GM13976 (cell line): ENCODE data around the gene TEKT5.

Experiments used
- DNase-seq: peaks from one replicate; pipeline ENCODE4 v3.0.0; 2012; ENCODE audit warnings: low spot score
- in situ Hi-C: fragments of 300-500 bp; cut with MboI; formaldehyde crosslinking; loops from one replicate; pipeline ENCODE4 v1.12.0; 2022; ENCODE audit warnings: low sequenced_read_pairs, mixed read lengths, inconsistent platforms; ENCODE audit not compliant: unreplicated experiment
- TF ChIP-seq, protein P1 (sequence below): IDR thresholded peaks from 2 replicates; pipeline ENCODE4 v1.5.1; 2012; ENCODE audit warnings: borderline replicate concordance, mild to moderate bottlenecking; ENCODE audit not compliant: insufficient read depth; ENCODE audit errors: extremely low read depth, missing control alignments, control extremely low read depth

Gene TEKT5

DNA sequence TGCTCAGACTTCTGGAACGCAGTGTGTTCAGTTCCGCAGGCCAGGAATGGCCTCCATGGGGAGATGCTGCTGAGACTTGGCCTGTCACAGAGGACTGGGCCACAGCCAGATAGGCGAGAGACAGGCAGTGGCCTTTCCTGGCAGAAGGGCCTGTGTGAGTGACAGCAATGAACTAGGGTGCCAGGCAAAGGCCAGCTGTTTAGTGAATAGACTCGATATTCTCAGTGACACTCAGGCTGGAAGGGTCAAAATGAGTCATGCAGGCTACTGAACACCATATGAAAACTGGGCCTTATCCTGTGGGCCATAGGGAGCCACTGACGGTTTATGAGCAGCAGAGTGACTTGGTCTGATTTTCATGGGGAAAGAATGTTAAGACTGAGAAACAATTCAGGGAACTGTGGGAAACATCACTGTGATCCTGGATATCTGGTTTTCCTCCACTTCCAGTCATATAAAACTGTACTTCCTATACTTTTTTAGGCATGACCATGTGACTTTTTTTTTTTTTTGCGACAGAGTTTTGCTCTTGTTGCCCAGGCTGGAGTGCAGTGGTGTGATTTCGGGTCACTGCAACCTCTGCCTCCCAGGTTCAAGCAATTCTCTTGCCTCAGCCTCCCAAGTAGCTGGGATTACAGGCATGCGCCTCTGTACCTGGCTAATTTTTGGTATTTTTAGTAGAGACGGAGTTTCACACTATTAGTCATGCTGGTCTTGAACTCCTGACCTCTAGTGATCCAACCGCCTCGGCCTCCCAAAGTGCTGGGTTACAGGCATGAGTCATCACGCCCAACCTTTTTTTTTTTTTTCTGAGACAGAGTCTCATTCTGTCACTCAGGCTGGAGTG, 43.7 kb upstream of the TEKT5 start:
- TF ChIP-seq, protein P1, sequence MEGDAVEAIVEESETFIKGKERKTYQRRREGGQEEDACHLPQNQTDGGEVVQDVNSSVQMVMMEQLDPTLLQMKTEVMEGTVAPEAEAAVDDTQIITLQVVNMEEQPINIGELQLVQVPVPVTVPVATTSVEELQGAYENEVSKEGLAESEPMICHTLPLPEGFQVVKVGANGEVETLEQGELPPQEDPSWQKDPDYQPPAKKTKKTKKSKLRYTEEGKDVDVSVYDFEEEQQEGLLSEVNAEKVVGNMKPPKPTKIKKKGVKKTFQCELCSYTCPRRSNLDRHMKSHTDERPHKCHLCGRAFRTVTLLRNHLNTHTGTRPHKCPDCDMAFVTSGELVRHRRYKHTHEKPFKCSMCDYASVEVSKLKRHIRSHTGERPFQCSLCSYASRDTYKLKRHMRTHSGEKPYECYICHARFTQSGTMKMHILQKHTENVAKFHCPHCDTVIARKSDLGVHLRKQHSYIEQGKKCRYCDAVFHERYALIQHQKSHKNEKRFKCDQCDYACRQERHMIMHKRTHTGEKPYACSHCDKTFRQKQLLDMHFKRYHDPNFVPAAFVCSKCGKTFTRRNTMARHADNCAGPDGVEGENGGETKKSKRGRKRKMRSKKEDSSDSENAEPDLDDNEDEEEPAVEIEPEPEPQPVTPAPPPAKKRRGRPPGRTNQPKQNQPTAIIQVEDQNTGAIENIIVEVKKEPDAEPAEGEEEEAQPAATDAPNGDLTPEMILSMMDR: no peak
- in situ Hi-C loops: loop anchor here (25.0 kb wide), 1 partner anchor 476 kb away; no protein-coding TSS in a partner anchor
- DNase-seq: peak; percentile 67

DNA sequence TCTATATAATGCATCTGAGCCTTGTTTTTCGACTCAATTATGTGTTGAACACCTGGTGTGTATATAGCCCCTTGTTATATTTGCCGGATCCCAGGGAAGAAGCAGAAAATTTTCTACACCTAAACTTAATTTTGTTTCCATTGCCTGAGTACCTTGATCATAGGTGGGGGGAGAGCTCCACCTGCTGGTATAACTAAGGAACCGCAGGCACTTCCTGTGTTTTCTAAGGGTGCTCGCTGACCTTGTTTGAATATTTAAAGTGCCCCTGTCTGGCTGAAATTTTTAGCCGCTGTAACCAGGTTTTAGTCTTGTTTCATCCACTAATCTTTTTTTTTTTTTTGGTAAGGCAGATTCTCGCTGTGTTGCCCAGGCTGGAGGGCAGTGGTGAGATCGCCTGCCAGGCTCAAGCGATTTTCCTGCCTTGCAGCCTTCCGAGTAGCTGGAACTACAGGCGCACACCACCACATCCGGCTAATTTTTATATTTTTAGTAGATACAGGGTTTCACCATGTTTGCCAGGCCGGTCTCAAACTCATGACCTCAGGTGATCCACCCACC, 42.4 kb upstream of the TEKT5 start:
- TF ChIP-seq, protein P1: peak; percentile 79
- peak; percentile 79 for DNase-seq
- in situ Hi-C loops: loop anchor here (25.0 kb wide), 1 partner anchor 475 kb away; no protein-coding TSS in a partner anchor

DNA sequence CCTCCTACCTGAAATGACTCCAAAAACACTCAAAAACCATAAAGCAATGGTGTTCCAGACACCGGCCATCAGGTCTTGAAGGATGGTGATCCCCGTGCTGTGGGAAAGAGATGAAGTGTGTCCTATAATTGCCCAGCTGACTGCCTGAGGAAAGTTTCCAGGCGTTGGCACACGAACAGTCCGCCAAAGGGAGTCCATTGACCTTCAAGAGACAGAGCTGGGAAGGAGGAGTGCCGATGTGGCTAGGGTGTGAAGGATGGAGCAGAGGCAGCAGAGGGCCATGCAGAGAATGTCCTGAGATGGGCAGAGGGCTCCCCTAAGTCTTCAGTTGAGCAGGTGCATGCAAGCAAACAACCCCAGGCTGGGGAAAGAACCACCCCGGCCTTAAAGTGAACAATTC, 37.1 kb upstream of the TEKT5 start:
- no peak for DNase-seq
- TF ChIP-seq, protein P1: no peak
- in situ Hi-C loops: loop anchor here (5.0 to 25.0 kb wide), 2 partner anchors 209 to 469 kb away; no protein-coding TSS in a partner anchor

DNA sequence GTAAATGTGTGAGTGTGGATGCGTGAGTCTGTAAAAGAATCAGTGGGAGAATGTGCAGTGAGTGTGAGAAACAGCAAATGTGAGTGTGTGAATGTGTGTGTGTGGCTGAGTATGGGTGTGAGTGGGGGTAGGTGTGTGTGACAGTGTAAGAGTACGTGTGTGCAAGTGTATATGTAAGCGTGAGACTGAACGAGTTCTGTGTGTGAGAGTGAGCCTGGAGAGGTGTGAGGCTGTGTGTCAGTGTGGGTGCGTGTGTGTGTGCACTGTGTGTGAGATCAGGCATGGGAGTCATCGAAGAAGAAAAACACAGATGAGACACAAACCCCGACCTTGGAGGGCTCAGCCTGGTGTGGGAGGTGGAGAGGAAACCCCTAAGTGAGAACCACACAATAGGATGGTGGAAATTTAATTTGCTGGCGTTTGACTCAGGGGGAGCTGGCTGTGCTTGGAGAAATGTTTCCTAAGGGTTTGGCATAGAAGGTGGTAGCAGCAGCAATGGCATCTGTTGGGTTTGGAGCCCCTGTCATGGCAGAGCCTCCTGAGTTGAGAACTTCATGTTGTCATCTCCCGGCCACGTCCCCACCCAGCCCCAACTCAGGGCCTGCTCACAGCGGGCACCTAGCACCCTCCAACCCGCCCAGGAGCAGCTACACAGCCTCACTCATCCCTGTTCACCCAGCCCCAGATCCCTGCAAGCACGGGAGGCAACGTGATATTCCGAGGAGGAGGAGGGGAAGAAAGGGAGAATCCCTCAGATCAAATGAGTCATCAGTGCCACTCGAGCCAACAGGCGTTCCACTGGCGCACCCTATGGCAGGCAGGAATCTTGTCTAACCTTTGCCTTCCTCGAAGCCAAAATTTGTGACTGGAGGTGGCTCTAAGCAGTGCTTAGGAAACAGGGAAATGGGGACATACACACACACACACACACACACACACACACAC, 34.6 kb upstream of the TEKT5 start:
- TF ChIP-seq, protein P1: no peak
- in situ Hi-C loops: loop anchor here (5.0 to 25.0 kb wide), 2 partner anchors 207 to 467 kb away; no protein-coding TSS in a partner anchor
- DNase-seq: no peak

DNA sequence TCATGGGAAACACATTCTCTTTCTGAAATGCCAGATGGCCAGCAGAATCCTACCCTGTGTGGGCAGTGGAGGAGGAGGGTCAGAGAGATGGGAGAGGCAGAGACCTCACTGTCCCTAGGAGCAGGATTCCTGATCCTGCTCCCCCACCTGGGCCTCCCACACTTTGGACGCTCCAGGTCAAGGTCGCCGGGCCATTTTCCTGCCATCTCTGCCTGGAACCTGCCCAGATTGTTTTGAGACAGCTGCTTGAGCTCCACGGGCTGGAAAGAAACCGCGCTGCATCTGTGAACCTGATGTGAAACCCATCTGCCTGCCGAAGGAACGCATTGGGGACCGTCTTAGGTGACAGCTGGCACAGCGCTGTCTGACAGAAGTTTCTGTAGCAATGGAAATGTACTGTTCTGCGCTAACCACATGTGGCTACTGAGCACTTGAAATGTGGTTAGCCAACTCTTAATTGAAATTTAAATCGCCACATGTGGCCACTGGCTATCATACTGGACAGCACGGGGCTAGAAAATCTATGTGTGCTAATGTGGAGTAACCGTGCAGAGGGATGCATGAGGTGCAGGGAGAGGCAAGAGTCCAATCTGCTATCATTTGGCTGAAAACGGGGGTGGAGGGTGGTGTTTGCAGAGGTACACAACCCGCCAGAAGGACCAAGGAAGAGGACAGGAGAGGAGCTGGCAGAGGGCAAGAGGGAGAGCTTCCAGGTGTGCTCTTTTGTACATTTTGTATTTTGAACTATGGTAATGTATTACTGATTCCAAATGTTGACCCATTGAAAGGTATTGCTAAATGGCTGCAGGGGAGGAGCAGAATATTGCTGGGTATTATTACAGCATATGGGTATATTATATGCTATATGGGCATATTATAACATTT, 33.5 kb upstream of the TEKT5 start:
- in situ Hi-C loops: loop anchor here (25.0 kb wide), 1 partner anchor 466 kb away; no protein-coding TSS in a partner anchor
- DNase-seq: no peak
- TF ChIP-seq, protein P1: no peak
